ENCODE results near the gene ZNF446.
"Not testable (repeated sequence)": the region's sequence is repeated elsewhere in the genome, so short reads cannot be mapped to it uniquely, and the experiment has no call there.

The ZNF446 gene

DNA sequence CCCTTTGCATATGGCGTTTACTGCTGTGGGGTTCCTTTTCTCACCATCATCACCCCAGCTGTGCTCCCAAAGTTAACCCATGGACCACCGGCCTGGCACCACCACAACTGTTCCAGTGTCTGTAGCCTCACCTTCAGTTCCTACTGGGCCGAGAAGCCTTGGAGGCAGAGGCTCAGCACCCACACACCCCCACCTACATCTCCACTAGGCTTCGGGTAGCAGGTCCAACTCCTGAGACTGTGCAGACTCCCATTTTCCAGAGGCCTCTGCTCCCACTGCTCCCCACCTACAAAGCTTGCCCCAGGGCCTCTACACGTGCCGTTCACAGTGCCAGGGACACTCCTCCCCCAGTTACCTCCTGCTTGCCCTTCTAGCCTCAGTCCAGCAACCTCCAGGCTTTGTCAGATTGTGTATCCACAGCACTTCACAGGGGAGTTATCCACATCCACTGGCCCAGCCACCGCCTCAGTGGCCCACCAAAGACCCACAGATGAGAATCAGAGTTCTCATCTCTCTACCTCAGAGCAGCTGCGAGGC, 21.6 kb downstream of the ZNF446 start:
- DNase-seq (ENCODE audit: insufficient read length, low spot score), result no peak
- TF ChIP-seq, protein P1, sequence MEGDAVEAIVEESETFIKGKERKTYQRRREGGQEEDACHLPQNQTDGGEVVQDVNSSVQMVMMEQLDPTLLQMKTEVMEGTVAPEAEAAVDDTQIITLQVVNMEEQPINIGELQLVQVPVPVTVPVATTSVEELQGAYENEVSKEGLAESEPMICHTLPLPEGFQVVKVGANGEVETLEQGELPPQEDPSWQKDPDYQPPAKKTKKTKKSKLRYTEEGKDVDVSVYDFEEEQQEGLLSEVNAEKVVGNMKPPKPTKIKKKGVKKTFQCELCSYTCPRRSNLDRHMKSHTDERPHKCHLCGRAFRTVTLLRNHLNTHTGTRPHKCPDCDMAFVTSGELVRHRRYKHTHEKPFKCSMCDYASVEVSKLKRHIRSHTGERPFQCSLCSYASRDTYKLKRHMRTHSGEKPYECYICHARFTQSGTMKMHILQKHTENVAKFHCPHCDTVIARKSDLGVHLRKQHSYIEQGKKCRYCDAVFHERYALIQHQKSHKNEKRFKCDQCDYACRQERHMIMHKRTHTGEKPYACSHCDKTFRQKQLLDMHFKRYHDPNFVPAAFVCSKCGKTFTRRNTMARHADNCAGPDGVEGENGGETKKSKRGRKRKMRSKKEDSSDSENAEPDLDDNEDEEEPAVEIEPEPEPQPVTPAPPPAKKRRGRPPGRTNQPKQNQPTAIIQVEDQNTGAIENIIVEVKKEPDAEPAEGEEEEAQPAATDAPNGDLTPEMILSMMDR (IDR thresholded peaks at IDR 0.05; ENCODE audit: insufficient read depth, missing control alignments), result no peak
- FAIRE-seq, result no peak

DNA sequence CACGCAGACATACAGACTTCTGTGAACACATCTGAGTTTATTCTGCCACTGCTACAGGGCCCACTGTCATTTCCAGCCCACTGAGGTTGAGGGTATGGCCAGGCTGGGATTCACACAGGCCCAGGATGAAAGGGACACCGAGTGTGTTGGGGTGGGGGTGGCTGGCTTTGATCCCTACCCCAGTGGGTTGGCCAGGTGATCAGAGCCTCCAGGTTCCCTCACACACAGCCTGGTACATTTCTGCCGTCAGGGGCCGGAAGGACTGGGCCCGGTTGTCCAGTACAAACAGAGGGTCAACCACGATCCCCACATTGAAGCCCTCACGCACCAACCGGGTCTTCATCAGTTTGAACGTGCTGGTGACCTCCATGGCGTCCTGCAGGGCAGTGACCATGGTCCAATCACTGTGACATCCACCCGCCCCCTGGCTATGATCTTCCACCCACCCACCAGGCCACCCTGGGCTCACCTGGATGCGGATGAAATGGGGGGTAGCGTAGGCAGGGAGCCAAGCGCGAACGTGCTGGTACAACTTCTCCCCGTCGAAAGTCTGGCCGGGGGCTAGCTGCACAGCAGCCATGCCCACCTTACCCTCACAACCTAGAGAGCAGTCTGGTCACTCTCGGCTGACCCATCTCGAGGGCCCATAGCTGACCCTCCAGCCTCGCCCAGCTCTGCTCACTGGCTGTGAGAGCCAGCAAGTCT, 22.3 kb downstream of the ZNF446 start:
- DNase-seq (ENCODE audit: insufficient read length, low spot score) (no peak), FAIRE-seq (no peak)
- TF ChIP-seq, protein P1 (IDR thresholded peaks at IDR 0.05; ENCODE audit: insufficient read depth, missing control alignments), result no peak

DNA sequence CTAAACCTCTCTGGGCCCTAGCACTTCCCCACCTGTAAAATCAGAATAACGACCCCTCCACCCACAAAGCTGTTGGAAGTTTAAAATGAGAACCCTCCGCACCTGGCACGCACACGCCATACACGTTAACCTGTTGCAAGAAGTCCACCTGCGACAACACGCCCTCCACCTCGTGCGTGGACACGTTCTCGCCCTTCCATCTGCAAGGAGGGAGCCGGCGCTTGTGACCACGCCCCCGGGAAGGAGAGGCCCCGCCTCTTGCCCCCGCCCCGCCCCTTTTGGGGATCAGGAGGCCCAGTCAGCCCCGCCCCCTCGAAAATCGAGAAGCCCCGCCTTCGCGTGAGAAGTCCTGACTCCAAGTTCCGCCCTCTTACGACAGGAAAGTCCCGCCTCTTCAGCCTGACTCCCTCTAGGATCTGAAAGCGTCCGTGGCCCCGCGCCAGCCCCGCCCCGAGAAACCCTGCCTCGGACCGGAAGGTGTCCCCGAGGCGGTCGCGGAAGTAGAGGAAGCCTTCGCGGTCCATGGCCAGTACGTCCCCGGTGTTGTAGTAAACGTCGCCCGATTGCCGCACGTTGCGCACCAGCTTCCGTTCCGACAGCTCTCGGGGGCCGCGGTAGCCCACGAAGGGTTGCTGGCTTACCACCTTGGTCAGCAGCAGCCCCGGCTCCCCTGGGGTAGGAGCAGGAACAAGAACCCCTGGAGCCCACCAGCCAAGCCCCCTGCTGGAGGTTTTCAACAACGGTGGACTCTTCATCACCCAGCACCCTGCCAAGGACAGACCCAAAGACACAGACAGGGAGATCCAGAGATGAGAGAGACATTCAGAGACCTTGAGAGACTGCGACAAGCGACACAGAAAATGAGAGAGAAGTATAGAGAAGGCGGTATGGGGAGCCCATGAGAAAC, 23.1 kb downstream of the ZNF446 start:
- FAIRE-seq, result no peak
- DNase-seq (ENCODE audit: insufficient read length, low spot score), result no peak
- TF ChIP-seq, protein P1 (IDR thresholded peaks at IDR 0.05; ENCODE audit: insufficient read depth, missing control alignments), result peak; percentile 18

DNA sequence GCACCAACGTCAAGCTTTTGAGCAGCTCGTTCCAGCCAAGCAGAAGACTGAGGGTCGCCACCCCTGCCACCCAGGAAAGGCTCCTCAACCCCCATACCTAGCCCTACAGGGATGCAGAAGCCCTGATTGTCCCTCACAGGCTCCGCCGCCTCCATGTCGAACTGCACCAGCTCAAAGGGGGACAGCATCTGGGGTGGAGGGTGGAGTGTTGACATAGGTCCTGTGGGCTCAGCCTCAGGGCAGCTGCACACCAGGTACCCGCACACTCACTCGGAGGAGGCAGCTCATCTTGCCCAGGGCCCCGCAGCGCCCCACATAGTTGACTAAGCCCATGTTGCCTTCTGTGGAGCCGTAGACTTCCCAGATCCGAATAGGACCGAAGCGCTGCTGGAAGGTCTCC, 24.1 kb downstream of the ZNF446 start:
- TF ChIP-seq, protein P1 (IDR thresholded peaks at IDR 0.05; ENCODE audit: insufficient read depth, missing control alignments), result no peak
- no peak for FAIRE-seq
- no peak for DNase-seq (ENCODE audit: insufficient read length, low spot score)

DNA sequence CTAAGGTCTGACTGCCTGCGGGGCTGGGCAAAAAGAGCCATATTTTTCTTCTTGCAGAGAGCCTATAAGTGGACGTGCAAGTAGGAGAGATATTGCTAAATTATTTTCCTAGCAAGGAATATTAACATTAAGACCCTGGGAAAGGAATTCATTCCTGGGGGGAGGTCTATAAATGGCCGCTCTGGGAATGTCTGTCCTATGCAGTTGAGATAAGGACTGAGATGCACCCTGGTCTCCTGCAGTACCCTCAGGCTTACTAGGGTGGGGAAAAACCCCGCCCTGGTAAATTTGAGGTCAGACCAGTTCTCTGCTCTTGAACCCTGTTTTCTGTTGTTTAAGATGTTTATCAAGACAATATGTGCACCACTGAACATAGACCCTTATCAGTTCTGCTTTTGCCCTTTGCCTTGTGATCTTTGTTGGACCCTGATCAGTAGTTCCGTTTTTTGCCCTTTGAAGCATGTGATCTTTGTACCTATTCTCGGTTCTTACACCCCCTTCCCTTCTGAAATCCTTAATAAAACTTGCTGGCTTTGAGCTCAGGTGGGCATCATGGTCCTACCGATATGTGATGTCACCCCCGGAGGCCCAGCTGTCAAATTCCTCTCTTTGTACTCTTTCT, 31.6 kb downstream of the ZNF446 start:
- not testable (repeated sequence) for FAIRE-seq

DNA sequence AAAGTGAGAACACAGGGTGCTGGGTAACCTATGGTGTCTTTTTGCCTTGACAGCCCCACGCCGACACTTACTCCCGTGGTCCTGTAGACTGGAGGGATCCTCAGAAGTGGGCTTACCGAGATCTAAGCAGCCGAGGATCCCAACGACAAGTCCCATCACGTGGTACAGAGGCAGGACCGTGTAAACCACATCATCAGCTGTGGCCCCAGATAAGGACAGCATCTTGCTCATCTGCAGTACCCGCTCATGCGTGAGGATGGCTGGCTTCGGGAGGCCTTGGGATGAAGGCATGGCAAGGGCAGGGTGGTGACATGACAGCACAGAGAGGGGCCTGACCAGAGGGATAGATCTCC, 33.6 kb downstream of the ZNF446 start:
- TF ChIP-seq, protein P1 (IDR thresholded peaks at IDR 0.05; ENCODE audit: insufficient read depth, missing control alignments), result no peak

More for the DNA sequence above, 31.6 kb downstream of the ZNF446 start:
- DNase-seq (ENCODE audit: insufficient read length, low spot score), result not testable (repeated sequence)

DNA sequence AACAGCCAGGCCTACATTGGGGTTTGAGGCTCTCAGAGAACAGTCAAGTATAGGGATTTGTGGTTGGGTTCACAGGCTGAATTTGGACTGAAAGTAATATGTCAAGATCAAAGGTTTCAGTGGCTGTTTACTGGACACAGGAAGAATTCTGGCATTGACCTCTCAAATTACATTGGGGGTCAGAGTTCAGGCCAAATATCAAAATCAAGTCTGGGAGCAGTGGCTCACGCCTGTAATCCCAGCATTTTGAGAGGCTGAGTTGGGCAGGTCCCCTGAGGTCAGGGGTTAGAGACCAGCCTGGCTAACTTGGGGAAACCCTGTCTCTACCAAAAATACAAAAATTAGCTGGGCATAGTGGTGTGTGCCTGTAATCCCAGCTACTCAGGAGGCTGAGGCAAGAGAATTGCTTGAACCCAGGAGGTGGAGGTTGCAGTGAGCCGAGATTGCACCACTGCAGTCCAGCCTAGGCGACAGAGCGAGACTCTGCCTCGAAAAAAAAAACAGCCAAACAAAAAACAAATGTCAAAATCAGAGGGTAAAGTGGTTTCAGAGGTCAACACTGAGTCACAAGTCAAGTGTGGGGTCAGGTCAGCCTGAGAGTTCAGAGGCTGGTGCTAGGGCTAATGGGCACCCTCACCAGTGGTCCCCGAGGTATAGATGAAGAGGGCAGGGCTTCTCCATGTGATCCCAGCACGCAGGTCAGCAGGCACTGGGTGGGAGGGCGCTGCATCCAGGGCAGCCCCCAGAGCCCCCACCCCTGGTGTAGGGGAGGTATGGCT, 34.1 kb downstream of the ZNF446 start:
- DNase-seq (ENCODE audit: insufficient read length, low spot score) (no peak), FAIRE-seq (no peak)
- TF ChIP-seq, protein P1 (IDR thresholded peaks at IDR 0.05; ENCODE audit: insufficient read depth, missing control alignments), result no peak

More for the DNA sequence above, 33.6 kb downstream of the ZNF446 start:
- FAIRE-seq (no peak), DNase-seq (ENCODE audit: insufficient read length, low spot score) (no peak)

All from D721Med (cell line).